HEK293 (cell line): Measurements from ENCODE around the gene ZNF564.
A peak's percentile ranks its signal among the peaks of the same experiment; 100 is the strongest.

Source experiments
- ATF2 ChIP-seq: fragments of 450-650 bp; formaldehyde crosslinking; IDR thresholded peaks from 2 replicates; pipeline ENCODE4 v1.5.1; 2016; ENCODE audit warnings: missing biosample characterization, missing genetic modification characterization, low read depth
- BCL11A ChIP-seq: fragments of 450-650 bp; formaldehyde crosslinking; IDR thresholded peaks from 2 replicates; pipeline ENCODE4 v1.5.1; 2016; ENCODE audit warnings: low read depth, missing biosample characterization, missing genetic modification characterization
- CTCF ChIP-seq: fragments of 450-650 bp; formaldehyde crosslinking; IDR thresholded peaks from 2 replicates; pipeline ENCODE4 v1.5.1; 2016; ENCODE audit warnings: missing biosample characterization, missing genetic modification characterization
- KLF17 ChIP-seq: fragments of 450-650 bp; formaldehyde crosslinking; IDR thresholded peaks from 2 replicates; pipeline ENCODE4 v1.5.1; 2016; ENCODE audit warnings: missing biosample characterization, missing genetic modification characterization
- OVOL3 ChIP-seq: fragments of 450-650 bp; formaldehyde crosslinking; IDR thresholded peaks from 2 replicates; pipeline ENCODE4 v1.5.1; 2016; ENCODE audit warnings: missing biosample characterization, missing genetic modification characterization
- SCRT2 ChIP-seq: fragments of 450-650 bp; formaldehyde crosslinking; IDR thresholded peaks from 2 replicates; pipeline ENCODE4 v1.5.1; 2016; ENCODE audit warnings: missing biosample characterization, missing genetic modification characterization
- SP3 ChIP-seq: fragments of 450-650 bp; formaldehyde crosslinking; IDR thresholded peaks from 2 replicates; pipeline ENCODE4 v1.5.1; 2016; ENCODE audit warnings: missing biosample characterization, missing genetic modification characterization
- TCF7L2 ChIP-seq: IDR thresholded peaks from 2 replicates; pipeline ENCODE4 v1.6.1; 2011; ENCODE audit warnings: low read depth, mild to moderate bottlenecking, inconsistent platforms, low read length, moderate library complexity, borderline replicate concordance
- YY1 ChIP-seq: fragments of 450-650 bp; formaldehyde crosslinking; IDR thresholded peaks from 2 replicates; pipeline ENCODE4 v1.5.1; 2018; ENCODE audit warnings: missing biosample characterization, missing genetic modification characterization
- ZBTB1 ChIP-seq: fragments of 450-650 bp; formaldehyde crosslinking; IDR thresholded peaks from 2 replicates; pipeline ENCODE4 v1.5.1; 2016; ENCODE audit warnings: missing biosample characterization, missing genetic modification characterization
- ZBTB26 ChIP-seq: fragments of 450-650 bp; formaldehyde crosslinking; optimal IDR thresholded peaks from 2 replicates; pipeline ENCODE3; 2016; ENCODE audit warnings: missing biosample characterization, mild to moderate bottlenecking, missing genetic modification characterization
- ZFP41 ChIP-seq: fragments of 450-650 bp; formaldehyde crosslinking; IDR thresholded peaks from 2 replicates; pipeline ENCODE4 v1.5.1; 2016; ENCODE audit warnings: missing biosample characterization, missing genetic modification characterization, borderline replicate concordance
- ZIC2 ChIP-seq: fragments of 450-650 bp; formaldehyde crosslinking; IDR thresholded peaks from 2 replicates; pipeline ENCODE4 v1.5.1; 2016; ENCODE audit warnings: missing biosample characterization, missing genetic modification characterization
- ZNF157 ChIP-seq: fragments of 450-650 bp; formaldehyde crosslinking; IDR thresholded peaks from 2 replicates; pipeline ENCODE4 v1.5.1; 2016; ENCODE audit warnings: missing biosample characterization, missing genetic modification characterization
- ZNF16 ChIP-seq: fragments of 450-650 bp; formaldehyde crosslinking; IDR thresholded peaks from 2 replicates; pipeline ENCODE4 v1.5.1; 2016; ENCODE audit warnings: low read depth, missing biosample characterization, missing genetic modification characterization
- ZNF280D ChIP-seq: fragments of 450-650 bp; formaldehyde crosslinking; IDR thresholded peaks from 2 replicates; pipeline ENCODE4 v1.5.1; 2016; ENCODE audit warnings: missing biosample characterization, missing genetic modification characterization
- ZNF394 ChIP-seq: fragments of 450-650 bp; formaldehyde crosslinking; IDR thresholded peaks from 2 replicates; pipeline ENCODE4 v1.5.1; 2016; ENCODE audit warnings: missing biosample characterization, missing genetic modification characterization, mild to moderate bottlenecking, moderate library complexity, borderline replicate concordance
- ZNF449 ChIP-seq: fragments of 450-650 bp; formaldehyde crosslinking; IDR thresholded peaks from 2 replicates; pipeline ENCODE4 v1.5.1; 2017; ENCODE audit warnings: missing biosample characterization, mild to moderate bottlenecking, missing genetic modification characterization, moderate library complexity
- ZNF473 ChIP-seq: fragments of 450-650 bp; formaldehyde crosslinking; IDR thresholded peaks from 2 replicates; pipeline ENCODE4 v1.5.1; 2017; ENCODE audit warnings: missing biosample characterization, missing genetic modification characterization
- ZNF529 ChIP-seq: fragments of 450-650 bp; formaldehyde crosslinking; IDR thresholded peaks from 2 replicates; pipeline ENCODE4 v1.5.1; 2017; ENCODE audit warnings: missing genetic modification characterization, missing biosample characterization; ENCODE audit not compliant: insufficient replicate concordance
- ZNF624 ChIP-seq: fragments of 450-650 bp; formaldehyde crosslinking; IDR thresholded peaks from 2 replicates; pipeline ENCODE4 v1.5.1; 2017; ENCODE audit warnings: missing biosample characterization, missing genetic modification characterization
- ZNF645 ChIP-seq: fragments of 450-650 bp; formaldehyde crosslinking; IDR thresholded peaks from 2 replicates; pipeline ENCODE4; 2016; ENCODE audit warnings: missing biosample characterization, missing genetic modification characterization
- ZNF658 ChIP-seq: fragments of 450-650 bp; formaldehyde crosslinking; IDR thresholded peaks from 2 replicates; pipeline ENCODE4; 2016; ENCODE audit warnings: missing biosample characterization, missing genetic modification characterization
- ZNF664 ChIP-seq: fragments of 450-650 bp; formaldehyde crosslinking; IDR thresholded peaks from 2 replicates; pipeline ENCODE4 v1.5.1; 2016; ENCODE audit warnings: missing biosample characterization, missing genetic modification characterization
- ZNF777 ChIP-seq: fragments of 450-650 bp; formaldehyde crosslinking; IDR thresholded peaks from 2 replicates; pipeline ENCODE4 v1.5.1; 2017; ENCODE audit warnings: missing biosample characterization, missing genetic modification characterization, borderline replicate concordance
- ZNF792 ChIP-seq: fragments of 450-650 bp; formaldehyde crosslinking; IDR thresholded peaks from 2 replicates; pipeline ENCODE4 v1.5.1; 2016; ENCODE audit warnings: missing biosample characterization, missing genetic modification characterization

Gene ZNF564

GRCh38 chr19:12484371-12485051, 66.8 kb downstream of the ZNF564 start, which contains the start of gene ZNF709 (continued):
- TF ChIP-seq ZBTB26 (tag by site-specific recombination), result peak; percentile 35
- peak; percentile 95 for TF ChIP-seq SP3 (tag by site-specific recombination)
- TF ChIP-seq YY1 (tag by site-specific recombination), result no peak
- no peak; the same call in 1 of the 2 replicates for TF ChIP-seq ZNF645 (tag by site-specific recombination)
- TF ChIP-seq BCL11A (tag by site-specific recombination), result no peak
- TF ChIP-seq ATF2, result no peak
- TF ChIP-seq OVOL3 (tag by site-specific recombination), result no peak
- no peak for TF ChIP-seq ZNF473 (tag by site-specific recombination)
- 0 out of 2 replicates have a peak, but pooled peaks have one; percentile 16 for TF ChIP-seq ZNF16 (tag by site-specific recombination)
- no peak for TF ChIP-seq ZBTB1
- no peak for TF ChIP-seq ZNF529 (tag by site-specific recombination)
- TF ChIP-seq ZFP41, result no peak
- peak; percentile 30; the same call in 1 of the 2 replicates for TF ChIP-seq SCRT2
- 0 out of 2 replicates have a peak, but pooled peaks have one; percentile 21 for TF ChIP-seq CTCF (tag by site-specific recombination)
- TF ChIP-seq ZNF449 (tag by site-specific recombination), result no peak
- TF ChIP-seq ZNF624, result no peak
- peak; percentile 54; the same call in 1 of the 2 replicates for TF ChIP-seq KLF17 (tag by site-specific recombination)
- TF ChIP-seq TCF7L2, result no peak
- no peak for TF ChIP-seq ZNF658 (tag by site-specific recombination)
- no peak for TF ChIP-seq ZNF792 (tag by site-specific recombination)
- TF ChIP-seq ZNF777 (tag by site-specific recombination), result no peak
- TF ChIP-seq ZIC2 (tag by site-specific recombination), result peak; percentile 44
- TF ChIP-seq ZNF664 (tag by site-specific recombination), result no peak
- 0 out of 2 replicates have a peak, but pooled peaks have one; percentile 24 for TF ChIP-seq ZNF394
- peak; percentile 26; the same call in 1 of the 2 replicates for TF ChIP-seq ZNF280D
- TF ChIP-seq ZNF157 (tag by site-specific recombination), result no peak
